ENCODE data around the gene PFN3. TPM values are rescaled to one million over a fixed set of nuclear protein-coding genes. Genes with fewer than 3 reads are reported as not detected.

Gene PFN3
- polyA plus RNA-seq, 4 donors = not detected

GRCh38 chr5:177396078-177396477, 4.4 kb downstream of the PFN3 start:
- Histone ChIP-seq H3K9me3 (ENCODE audit: control insufficient read depth in 2 of 2, insufficient read depth in 1 of 2, low read depth in 1 of 2, low read length in 1 of 2) (no peaks in the 10 kb centered on the region), H3K4me1 (ENCODE audit: control insufficient read depth in 3 of 3, insufficient read depth in 2 of 3, low read depth in 1 of 3, low read length in 2 of 3) (peaks cover 0 to 9% (median 0%) of the 10 kb centered on the region in 3 donors), H3K4me3 (ENCODE audit: low read depth in 1 of 3, low read length in 3 of 3) (no peak overlapping the region), H3K36me3 (ENCODE audit: control insufficient read depth in 3 of 3, insufficient read depth in 2 of 3, low read depth in 1 of 3, low read length in 3 of 3) (no peaks in the 10 kb centered on the region), H3K27ac (ENCODE audit: low read depth in 1 of 3, low read length in 2 of 3) (no peak overlapping the region), H3K27me3 (ENCODE audit: control insufficient read depth in 3 of 3, insufficient read depth in 3 of 3, low read length in 3 of 3) (peaks cover 0 to 46% (median 0%) of the 10 kb centered on the region in 3 donors)
- FAIRE-seq (no peak), DNase-seq (no peak)
- WGBS, 3 donors = 62 to 88% (median 77%) methylated on average over 2 to 8 of the region's 8 CpGs

- H3K27ac ChIP-seq (ENCODE audit: low read depth in 1 of 3, low read length in 2 of 3) = no peak overlapping the region
- no peak for DNase-seq
- WGBS, 3 donors = 65 to 76% (median 72%) methylated on average over 5 of the region's 5 CpGs
- no peaks in the 10 kb centered on the region for H3K4me1 ChIP-seq (ENCODE audit: control insufficient read depth in 3 of 3, insufficient read depth in 2 of 3, low read depth in 1 of 3, low read length in 2 of 3)
- no peak overlapping the region for H3K4me3 ChIP-seq (ENCODE audit: low read depth in 1 of 3, low read length in 3 of 3)
- FAIRE-seq = no peak
- H3K9me3 ChIP-seq (ENCODE audit: control insufficient read depth in 2 of 2, insufficient read depth in 1 of 2, low read depth in 1 of 2, low read length in 1 of 2) = no peaks in the 10 kb centered on the region
- H3K36me3 ChIP-seq (ENCODE audit: control insufficient read depth in 3 of 3, insufficient read depth in 2 of 3, low read depth in 1 of 3, low read length in 3 of 3) = no peaks in the 10 kb centered on the region
- H3K27me3 ChIP-seq (ENCODE audit: control insufficient read depth in 3 of 3, insufficient read depth in 3 of 3, low read length in 3 of 3) = peaks cover 0 to 25% (median 0%) of the 10 kb centered on the region in 3 donors
Observed at GRCh38 chr5:177393990-177394389, 6.5 kb downstream of the PFN3 start.

- Histone ChIP-seq H3K9me3 (ENCODE audit: control insufficient read depth in 2 of 2, insufficient read depth in 1 of 2, low read depth in 1 of 2, low read length in 1 of 2) (no peaks in the 10 kb centered on the region), H3K27me3 (ENCODE audit: control insufficient read depth in 3 of 3, insufficient read depth in 3 of 3, low read length in 3 of 3) (peaks cover 0 to 18% (median 0%) of the 10 kb centered on the region in 3 donors), H3K4me3 (ENCODE audit: low read depth in 1 of 3, low read length in 3 of 3) (no peak overlapping the region), H3K4me1 (ENCODE audit: control insufficient read depth in 3 of 3, insufficient read depth in 2 of 3, low read depth in 1 of 3, low read length in 2 of 3) (no peaks in the 10 kb centered on the region), H3K36me3 (ENCODE audit: control insufficient read depth in 3 of 3, insufficient read depth in 2 of 3, low read depth in 1 of 3, low read length in 3 of 3) (no peaks in the 10 kb centered on the region), H3K27ac (ENCODE audit: low read depth in 1 of 3, low read length in 2 of 3) (no peak overlapping the region)
- no peak for FAIRE-seq
- 69 to 78% (median 70%) methylated on average over 1 of the region's 1 CpG for WGBS, 3 donors
- DNase-seq = no peak
Observed at GRCh38 chr5:177393206-177393765, 7.2 kb downstream of the PFN3 start.

GRCh38 chr5:177392765-177393164, 7.7 kb downstream of the PFN3 start:
- Histone ChIP-seq H3K27ac (ENCODE audit: low read depth in 1 of 3, low read length in 2 of 3) (no peak overlapping the region), H3K4me1 (ENCODE audit: control insufficient read depth in 3 of 3, insufficient read depth in 2 of 3, low read depth in 1 of 3, low read length in 2 of 3) (no peaks in the 10 kb centered on the region), H3K27me3 (ENCODE audit: control insufficient read depth in 3 of 3, insufficient read depth in 3 of 3, low read length in 3 of 3) (peaks cover 0 to 15% (median 0%) of the 10 kb centered on the region in 3 donors), H3K36me3 (ENCODE audit: control insufficient read depth in 3 of 3, insufficient read depth in 2 of 3, low read depth in 1 of 3, low read length in 3 of 3) (no peaks in the 10 kb centered on the region), H3K4me3 (ENCODE audit: low read depth in 1 of 3, low read length in 3 of 3) (no peak overlapping the region), H3K9me3 (ENCODE audit: control insufficient read depth in 2 of 2, insufficient read depth in 1 of 2, low read depth in 1 of 2, low read length in 1 of 2) (no peaks in the 10 kb centered on the region)
- FAIRE-seq = no peak
- WGBS, 3 donors = 83 to 91% (median 84%) methylated on average over 5 of the region's 5 CpGs
- no peak for DNase-seq

- peak; percentile 85 to 92 for DNase-seq
- whole genome bisulfite sequencing, 3 donors = 20 to 26% (median 22%) methylated on average over 13 of the region's 13 CpGs
- H3K36me3 ChIP-seq (ENCODE audit: control insufficient read depth in 3 of 3, insufficient read depth in 2 of 3, low read depth in 1 of 3, low read length in 3 of 3) = no peaks in the 10 kb centered on the region
- no peak overlapping the region for H3K27ac ChIP-seq (ENCODE audit: low read depth in 1 of 3, low read length in 2 of 3)
- no peak for FAIRE-seq
- H3K4me3 ChIP-seq (ENCODE audit: low read depth in 1 of 3, low read length in 3 of 3) = no peak overlapping the region
- H3K27me3 ChIP-seq (ENCODE audit: control insufficient read depth in 3 of 3, insufficient read depth in 3 of 3, low read length in 3 of 3) = peaks cover 0 to 11% (median 0%) of the 10 kb centered on the region in 3 donors
- no peaks in the 10 kb centered on the region for H3K9me3 ChIP-seq (ENCODE audit: control insufficient read depth in 2 of 2, insufficient read depth in 1 of 2, low read depth in 1 of 2, low read length in 1 of 2)
- no peaks in the 10 kb centered on the region for H3K4me1 ChIP-seq (ENCODE audit: control insufficient read depth in 3 of 3, insufficient read depth in 2 of 3, low read depth in 1 of 3, low read length in 2 of 3)
Observed at GRCh38 chr5:177390363-177391300, 9.8 kb downstream of the PFN3 start.

- Histone ChIP-seq H3K27me3 (ENCODE audit: control insufficient read depth in 3 of 3, insufficient read depth in 3 of 3, low read length in 3 of 3) (peaks cover 0 to 8% (median 0%) of the 10 kb centered on the region in 3 donors), H3K9me3 (ENCODE audit: control insufficient read depth in 2 of 2, insufficient read depth in 1 of 2, low read depth in 1 of 2, low read length in 1 of 2) (no peaks in the 10 kb centered on the region), H3K4me1 (ENCODE audit: control insufficient read depth in 3 of 3, insufficient read depth in 2 of 3, low read depth in 1 of 3, low read length in 2 of 3) (no peaks in the 10 kb centered on the region), H3K4me3 (ENCODE audit: low read depth in 1 of 3, low read length in 3 of 3) (no peak overlapping the region), H3K36me3 (ENCODE audit: control insufficient read depth in 3 of 3, insufficient read depth in 2 of 3, low read depth in 1 of 3, low read length in 3 of 3) (no peaks in the 10 kb centered on the region), H3K27ac (ENCODE audit: low read depth in 1 of 3, low read length in 2 of 3) (peak overlapping the region in 2 of 3 donors; percentile 23 to 55)
- WGBS, 3 donors = 25 to 35% (median 31%) methylated on average over 21 of the region's 21 CpGs
- peak; percentile 31 to 51 for DNase-seq
- FAIRE-seq = no peak
Observed at GRCh38 chr5:177389241-177390169, 11.0 kb downstream of the PFN3 start.

GRCh38 chr5:177388521-177389052, 11.9 kb downstream of the PFN3 start:
- H3K4me1 ChIP-seq (ENCODE audit: control insufficient read depth in 3 of 3, insufficient read depth in 2 of 3, low read depth in 1 of 3, low read length in 2 of 3) = no peaks in the 10 kb centered on the region
- no peaks in the 10 kb centered on the region for H3K36me3 ChIP-seq (ENCODE audit: control insufficient read depth in 3 of 3, insufficient read depth in 2 of 3, low read depth in 1 of 3, low read length in 3 of 3)
- peak overlapping the region in 2 of 3 donors; percentile 23 to 55 for H3K27ac ChIP-seq (ENCODE audit: low read depth in 1 of 3, low read length in 2 of 3)
- FAIRE-seq (no peak), DNase-seq (no peak)
- whole genome bisulfite sequencing, 3 donors = 88 to 92% (median 90%) methylated on average over 10 of the region's 10 CpGs
- no peaks in the 10 kb centered on the region for H3K9me3 ChIP-seq (ENCODE audit: control insufficient read depth in 2 of 2, insufficient read depth in 1 of 2, low read depth in 1 of 2, low read length in 1 of 2)
- no peak overlapping the region for H3K4me3 ChIP-seq (ENCODE audit: low read depth in 1 of 3, low read length in 3 of 3)
- H3K27me3 ChIP-seq (ENCODE audit: control insufficient read depth in 3 of 3, insufficient read depth in 3 of 3, low read length in 3 of 3) = no peaks in the 10 kb centered on the region

- 83 to 86% (median 83%) methylated on average over 14 of the region's 14 CpGs for WGBS, 3 donors
- H3K27me3 ChIP-seq (ENCODE audit: control insufficient read depth in 3 of 3, insufficient read depth in 3 of 3, low read length in 3 of 3) = peaks cover 0 to 2% (median 0%) of the 10 kb centered on the region in 3 donors
- H3K4me1 ChIP-seq (ENCODE audit: control insufficient read depth in 3 of 3, insufficient read depth in 2 of 3, low read depth in 1 of 3, low read length in 2 of 3) = no peaks in the 10 kb centered on the region
- H3K9me3 ChIP-seq (ENCODE audit: control insufficient read depth in 2 of 2, insufficient read depth in 1 of 2, low read depth in 1 of 2, low read length in 1 of 2) = no peaks in the 10 kb centered on the region
- no peak overlapping the region for H3K27ac ChIP-seq (ENCODE audit: low read depth in 1 of 3, low read length in 2 of 3)
- FAIRE-seq (no peak), DNase-seq (no peak)
- no peak overlapping the region for H3K4me3 ChIP-seq (ENCODE audit: low read depth in 1 of 3, low read length in 3 of 3)
- no peaks in the 10 kb centered on the region for H3K36me3 ChIP-seq (ENCODE audit: control insufficient read depth in 3 of 3, insufficient read depth in 2 of 3, low read depth in 1 of 3, low read length in 3 of 3)
Observed at GRCh38 chr5:177387405-177387804, 13.1 kb downstream of the PFN3 start.
